B cell (primary cell): ENCODE data around the gene ZNF260. TPM values are rescaled to one million over a fixed set of nuclear protein-coding genes. Genes with fewer than 3 reads are reported as not detected.

Experiments
- ATAC-seq: fragments of 200-7000 bp; cut with Tn5 transposase; one replicate; pipeline ENCODE4 v1.10.0; 2021; ENCODE audit warnings: low read depth, mild to moderate bottlenecking, moderate number of reproducible peaks, moderate library complexity
- CTCF ChIA-PET: fragments of 350-600 bp; sonication (Branson Sonifier 250); formaldehyde crosslinking; loops from one replicate; lab custom pipeline; 2021; ENCODE audit warnings: antibody characterized with exemption, inconsistent platforms; lab: Charles Lee
- POLR2A ChIA-PET: fragments of 350-600 bp; sonication (Branson Sonifier 250); formaldehyde crosslinking; loops from one replicate; lab custom pipeline; 2021; ENCODE audit warnings: antibody characterized with exemption; lab: Charles Lee
- DNase-seq: peaks from one replicate; pipeline ENCODE4 v3.0.0; 2013
- H2AFZ ChIP-seq: 2 replicates; pipeline ENCODE4 v1.6.1; 2012; ENCODE audit warnings: mild to moderate bottlenecking, low read depth, low read length; ENCODE audit not compliant: insufficient read depth, poor library complexity, severe bottlenecking
- H3K27ac ChIP-seq, 2 donors: 1 replicate in 1 of 2; 2 replicates in 1 of 2; pipeline ENCODE4 v1.5.1; 2012 to 2013; ENCODE audit warnings: low read length in 2 of 2, mild to moderate bottlenecking in 2 of 2, moderate library complexity in 1 of 2
- H3K27me3 ChIP-seq, 4 experiments: fragments of 200-600 bp in 1 of 4; sonication (generic) in 1 of 4; replicated peaks in 1 of 4; 1 replicate in 2 of 4; 2 replicates in 2 of 4; pipeline versions ENCODE4 v1.6.1 to v1.7.0; 2013 to 2016; ENCODE audit warnings: low read length in 3 of 4, mild to moderate bottlenecking in 2 of 4, mixed read lengths in 1 of 4, moderate library complexity in 1 of 4; ENCODE audit not compliant: insufficient read depth in 4 of 4, control insufficient read depth in 3 of 4; ENCODE audit errors: control extremely low read depth in 1 of 4
- H3K36me3 ChIP-seq, 2 experiments: replicated peaks in 1 of 2; 1 replicate in 1 of 2; 2 replicates in 1 of 2; pipeline versions ENCODE4 v1.6.1 to v1.7.1; 2013; ENCODE audit warnings: low read length in 1 of 2; ENCODE audit not compliant: insufficient read depth in 2 of 2, control insufficient read depth in 1 of 2; ENCODE audit errors: control extremely low read depth in 1 of 2, extremely low read depth in 1 of 2
- H3K4me1 ChIP-seq, 2 donors: fragments of 200-600 bp in 1 of 2; sonication (generic) in 1 of 2; 1 replicate in 1 of 2; 2 replicates in 1 of 2; pipeline versions ENCODE4 v1.5.1 to v1.6.1; 2013 to 2017; ENCODE audit warnings: low read length in 2 of 2; ENCODE audit not compliant: control insufficient read depth in 2 of 2, insufficient read depth in 2 of 2
- H3K4me2 ChIP-seq: replicated peaks from 2 replicates; pipeline ENCODE3; 2012; ENCODE audit warnings: mild to moderate bottlenecking, low read depth, low read length; ENCODE audit not compliant: poor library complexity, severe bottlenecking
- H3K4me3 ChIP-seq, 5 experiments: fragments of 200-600 bp in 1 of 5; sonication (generic) in 1 of 5; 1 replicate in 3 of 5; 2 replicates in 2 of 5; pipeline versions ENCODE4 v1.5.1 to v1.7.0; 2011 to 2016; ENCODE audit warnings: low read length in 4 of 5, mild to moderate bottlenecking in 4 of 5, low read depth in 2 of 5, control low read depth in 1 of 5, moderate library complexity in 1 of 5; ENCODE audit not compliant: insufficient read depth in 1 of 5; ENCODE audit errors: control extremely low read depth in 1 of 5, extremely low read depth in 1 of 5
- H3K79me2 ChIP-seq: fragments of 200-600 bp; sonication (generic); one replicate; pipeline ENCODE4 v1.6.0; 2016; ENCODE audit warnings: low read length; ENCODE audit not compliant: control insufficient read depth, insufficient read depth
- H3K9ac ChIP-seq: fragments of 200-600 bp; sonication (generic); 2 replicates; pipeline ENCODE4 v1.6.1; 2017; ENCODE audit warnings: mild to moderate bottlenecking, low read length, moderate library complexity
- H3K9me3 ChIP-seq, 3 donors: one replicate each; pipeline versions ENCODE4 v1.6.1 to v1.7.1; 2013; ENCODE audit warnings: low read length in 2 of 3; ENCODE audit not compliant: control insufficient read depth in 2 of 3, insufficient read depth in 1 of 3; ENCODE audit errors: control extremely low read depth in 1 of 3
- H4K20me1 ChIP-seq: 2 replicates; pipeline ENCODE4 v1.6.0; 2012; ENCODE audit warnings: mild to moderate bottlenecking, low read length; ENCODE audit not compliant: insufficient read depth, control insufficient read depth, poor library complexity, severe bottlenecking
- H3K27ac Mint-ChIP-seq: one replicate; pipeline ENCODE4 v1.8.0; 2021; ENCODE audit warnings: mixed read lengths
- H3K27me3 Mint-ChIP-seq: one replicate; pipeline ENCODE4 v1.8.0; 2021; ENCODE audit warnings: mixed read lengths
- H3K4me1 Mint-ChIP-seq: one replicate; pipeline ENCODE4 v1.8.0; 2021; ENCODE audit warnings: mixed read lengths
- H3K4me3 Mint-ChIP-seq: one replicate; pipeline ENCODE4 v1.8.0; 2021; ENCODE audit warnings: mixed read lengths
- H3K9me3 Mint-ChIP-seq: one replicate; pipeline ENCODE4 v1.8.0; 2022; ENCODE audit warnings: mixed read lengths; ENCODE audit not compliant: insufficient read depth
- CTCF ChIP-seq: fragments of 200-600 bp; IDR thresholded peaks from one replicate; pipeline ENCODE4 v1.8.0; 2022; ENCODE audit warnings: antibody characterized with exemption, mild to moderate bottlenecking
- EZH2 ChIP-seq: IDR thresholded peaks from 2 replicates; pipeline ENCODE4 v1.6.1; 2012; ENCODE audit warnings: borderline replicate concordance, low read depth, mild to moderate bottlenecking, moderate library complexity, low read length; ENCODE audit not compliant: insufficient read depth, poor library complexity, severe bottlenecking
- WGBS: methylation state at CpG from one replicate; pipeline ENCODE4 v1.1.5; 2013; ENCODE audit warnings: missing lambda C conversion rate; ENCODE audit not compliant: insufficient coverage; 5-methylcytosine and 5-hydroxymethylcytosine counted together
- intact Hi-C: fragments of 100-400 bp; cut with micrococcal nuclease; formaldehyde crosslinking; loops from one replicate; pipeline ENCODE4 v1.10.0; 2022
- polyA plus RNA-seq: library from polyadenylated mRNA; depleted of rRNA; stranded (reverse); fragments of >200 nt; gene quantifications from 2 replicates; pipeline ENCODE4 v1.2.3, GENCODE V29; 2012
- total RNA-seq, 2 donors: library from RNA; stranded (reverse); fragments of 120-200 nt in 1 of 2; gene quantifications; 1 replicate in 1 of 2; 2 replicates in 1 of 2; pipeline versions ENCODE4 v1.2.3 to v1.2.4, GENCODE V29; 2013 to 2022

The ZNF260 gene
- total and polyA plus RNA-seq, 2 donors (not counting 1 experiment from before 2014, with no cell fraction given): 3.0 to 20.4 TPM

- CTCF ChIA-PET: interaction anchor here (1.0 to 1.5 kb wide), 3 partner anchors 40 to 112 kb away, joined by 3 to 4 read pairs (median 3); partner anchors contain the start of genes ZNF382 and ZNF566
- peak; percentile 59 for DNase-seq
Measured at GRCh38 chr19:36528921-36529518, 949 bp upstream of the ZNF260 start.

More at GRCh38 chr19:36528921-36529518, 949 bp upstream of the ZNF260 start:
- intact Hi-C loops: loop anchor here (1.0 to 10.0 kb wide), 16 partner anchors 40 to 1065 kb away; partner anchors contain the start of genes TBCB, ZFP14, ZNF345 and ZNF461
- POLR2A ChIA-PET: interaction anchor here (0.6 to 2.5 kb wide), 6 partner anchors 24 to 689 kb away, joined by 4 to 25 read pairs (median 7); partner anchors contain the start of genes ZFP14, ZNF382, ZNF383 and ZNF529
- Mint-ChIP-seq H3K4me1 (peaks cover 22% of the 10 kb centered on the region), H3K27ac (peak overlapping the region; percentile 96), H3K4me3 (peak overlapping the region; percentile 100), H3K27me3 (no peaks in the 10 kb centered on the region), H3K9me3 (peaks cover 11% of the 10 kb centered on the region)
- Histone ChIP-seq H3K9ac (peak overlapping the region; percentile 77), H3K79me2 (peaks cover 53% of the 10 kb centered on the region), H3K4me3 (peak overlapping the region; percentile 35 to 96 (median 81)), H3K9me3 (peaks cover 3 to 44% (median 16%) of the 10 kb centered on the region in 3 donors), H3K4me2 (peak overlapping the region; percentile 87), H2AFZ (peak overlapping the region; percentile 97), H3K36me3 (peaks cover 0 to 6% of the 10 kb centered on the region in 2 experiments), H3K27ac (peak overlapping the region; percentile 86 to 88), H4K20me1 (no peaks in the 10 kb centered on the region), H3K4me1 (peaks cover 16 to 19% of the 10 kb centered on the region in 2 donors), H3K27me3 (no peaks in the 10 kb centered on the region)
- TF ChIP-seq EZH2: no peak
- TF ChIP-seq CTCF: no peak
- 9% methylated on average over 8 of the region's 12 CpGs for WGBS
- ATAC-seq: no peak
